SK-N-SH treated with all-trans-retinoic acid at 6 μM for 48 hours (cell line): ENCODE data around the gene VMP1.

Source experiments
- ATAC-seq: fragments of 200-7000 bp; cut with Tn5 transposase; 3 replicates; pipeline ENCODE4 v1.9.1; 2020; ENCODE audit warnings: mild to moderate bottlenecking, moderate library complexity
- BACH2 ChIP-seq: fragments of 250-450 bp; sonication (Bioruptor Pico); IDR thresholded peaks from 2 replicates; pipeline ENCODE4 v1.9.0; 2021; ENCODE audit warnings: mild to moderate bottlenecking, borderline replicate concordance
- CREB5 ChIP-seq: fragments of 250-450 bp; sonication (Bioruptor Pico); IDR thresholded peaks from 2 replicates; pipeline ENCODE4 v1.5.1; 2020; ENCODE audit warnings: low read depth, mild to moderate bottlenecking, moderate library complexity
- CSDC2 ChIP-seq: fragments of 250-450 bp; sonication (Bioruptor Pico); IDR thresholded peaks from 2 replicates; pipeline ENCODE4 v1.5.0; 2020; ENCODE audit warnings: mild to moderate bottlenecking, moderate library complexity
- CSRNP3 ChIP-seq: fragments of 250-450 bp; sonication (Bioruptor Pico); IDR thresholded peaks from 2 replicates; pipeline ENCODE4 v1.5.1; 2021; ENCODE audit warnings: mild to moderate bottlenecking, moderate library complexity
- ESRRG ChIP-seq: fragments of 250-450 bp; sonication (Bioruptor Pico); IDR thresholded peaks from 2 replicates; pipeline ENCODE4 v1.6.1; 2021; ENCODE audit warnings: mild to moderate bottlenecking
- GLIS3 ChIP-seq: fragments of 250-450 bp; sonication (Bioruptor Pico); IDR thresholded peaks from 2 replicates; pipeline ENCODE4 v1.5.0; 2020; ENCODE audit warnings: mild to moderate bottlenecking, moderate library complexity
- ISL1 ChIP-seq: fragments of 250-450 bp; sonication (Bioruptor Pico); IDR thresholded peaks from 2 replicates; pipeline ENCODE4 v2.1.2; 2022; ENCODE audit warnings: mild to moderate bottlenecking, moderate library complexity
- OSR1 ChIP-seq: fragments of 250-450 bp; sonication (Bioruptor Pico); IDR thresholded peaks from 2 replicates; pipeline ENCODE4 v1.8.0; 2022; ENCODE audit warnings: moderate library complexity, mild to moderate bottlenecking, inconsistent platforms
- PATZ1 ChIP-seq: fragments of 250-450 bp; sonication (Bioruptor Pico); IDR thresholded peaks from 2 replicates; pipeline ENCODE4 v1.8.0; 2020; ENCODE audit warnings: mild to moderate bottlenecking, moderate library complexity, borderline replicate concordance
- POU6F1 ChIP-seq: fragments of 250-450 bp; sonication (Bioruptor Pico); IDR thresholded peaks from 2 replicates; pipeline ENCODE4 v1.8.0; 2021; ENCODE audit warnings: low read depth, mild to moderate bottlenecking, moderate library complexity, borderline replicate concordance
- PPARA ChIP-seq: fragments of 250-450 bp; sonication (Bioruptor Pico); IDR thresholded peaks from 2 replicates; pipeline ENCODE4 v1.5.0; 2020; ENCODE audit warnings: mild to moderate bottlenecking, borderline replicate concordance
- RARB ChIP-seq: fragments of 250-450 bp; sonication (Bioruptor Pico); IDR thresholded peaks from 2 replicates; pipeline ENCODE4 v1.8.0; 2021; ENCODE audit warnings: mild to moderate bottlenecking, moderate library complexity
- SNAI2 ChIP-seq: fragments of 250-450 bp; sonication (Bioruptor Pico); IDR thresholded peaks from 2 replicates; pipeline ENCODE4 v1.5.0; 2020; ENCODE audit warnings: mild to moderate bottlenecking, moderate library complexity
- TOX ChIP-seq: fragments of 250-450 bp; sonication (Bioruptor Pico); IDR thresholded peaks from 2 replicates; pipeline ENCODE4 v1.8.0; 2021; ENCODE audit warnings: mild to moderate bottlenecking, moderate library complexity, borderline replicate concordance
- TSHZ2 ChIP-seq: fragments of 250-450 bp; sonication (Bioruptor Pico); IDR thresholded peaks from 2 replicates; pipeline ENCODE4 v1.5.0; 2020; ENCODE audit warnings: mild to moderate bottlenecking, moderate library complexity
- ZC3H10 ChIP-seq: fragments of 250-450 bp; sonication (Bioruptor Pico); IDR thresholded peaks from 2 replicates; pipeline ENCODE4 v1.5.1; 2021; ENCODE audit warnings: mild to moderate bottlenecking, moderate library complexity
- ZFP3 ChIP-seq: fragments of 250-450 bp; sonication (Bioruptor Pico); IDR thresholded peaks from 2 replicates; pipeline ENCODE4 v1.5.0; 2020; ENCODE audit warnings: mild to moderate bottlenecking, moderate library complexity
- ZFP30 ChIP-seq: fragments of 450-650 bp; formaldehyde crosslinking; IDR thresholded peaks from 2 replicates; pipeline ENCODE4 v1.5.0; 2022; ENCODE audit warnings: mild to moderate bottlenecking, moderate library complexity
- ZNF565 ChIP-seq: fragments of 450-650 bp; formaldehyde crosslinking; conservative IDR thresholded peaks from 2 replicates; pipeline ENCODE4 v1.5.0; 2020; ENCODE audit warnings: low read depth, mild to moderate bottlenecking, moderate library complexity
- ZNF70 ChIP-seq: fragments of 450-650 bp; formaldehyde crosslinking; IDR thresholded peaks from 2 replicates; pipeline ENCODE4 v1.5.0; 2020; ENCODE audit warnings: mild to moderate bottlenecking, moderate library complexity

The VMP1 gene

GRCh38 chr17:59878624-59879023, 171.2 kb downstream of the VMP1 start:
- no peak for ATAC-seq
- no peak for TF ChIP-seq PPARA (CRISPR knock-in tag)
- TF ChIP-seq RARB (CRISPR knock-in tag) = no peak
- no peak for TF ChIP-seq CREB5 (CRISPR knock-in tag)
- no peak for TF ChIP-seq TOX (CRISPR knock-in tag)
- TF ChIP-seq GLIS3 = no peak
- TF ChIP-seq ZFP30 (CRISPR knock-in tag) = no peak
- no peak for TF ChIP-seq ZFP3

- TF ChIP-seq ESRRG (CRISPR knock-in tag) (no peak), ZC3H10 (CRISPR knock-in tag) (no peak), CREB5 (CRISPR knock-in tag) (no peak), CSRNP3 (CRISPR knock-in tag) (no peak), ZNF70 (CRISPR knock-in tag) (no peak), CSDC2 (CRISPR knock-in tag) (no peak), ZFP3 (no peak), OSR1 (no peak), SNAI2 (CRISPR knock-in tag) (no peak), ZFP30 (CRISPR knock-in tag) (no peak), PPARA (CRISPR knock-in tag) (no peak), GLIS3 (no peak), PATZ1 (CRISPR knock-in tag) (no peak), ISL1 (CRISPR knock-in tag) (no peak), BACH2 (CRISPR knock-in tag) (no peak), POU6F1 (CRISPR knock-in tag) (no peak)
- ATAC-seq = no peak
These were observed 177.4 kb downstream of the VMP1 start for GRCh38 chr17:59884861-59885260.

GRCh38 chr17:59888145-59888750, 180.8 kb downstream of the VMP1 start:
- TF ChIP-seq GLIS3 = no peak
- no peak for TF ChIP-seq TSHZ2
- TF ChIP-seq TOX (CRISPR knock-in tag) = no peak
- no peak for TF ChIP-seq ZNF70 (CRISPR knock-in tag)
- no peak for TF ChIP-seq RARB (CRISPR knock-in tag)
- no peak for TF ChIP-seq CSDC2 (CRISPR knock-in tag)
- TF ChIP-seq PPARA (CRISPR knock-in tag) = no peak
- TF ChIP-seq ZNF565 (CRISPR knock-in tag) = no peak
- no peak for TF ChIP-seq ZC3H10 (CRISPR knock-in tag)
- no peak for TF ChIP-seq ZFP3
- no peak for TF ChIP-seq CREB5 (CRISPR knock-in tag)
- no peak for TF ChIP-seq POU6F1 (CRISPR knock-in tag)
- no peak for ATAC-seq
